Liver (tissue), 9 donors: ENCODE results near the gene GBE1. TPM values are rescaled to one million over a fixed set of nuclear protein-coding genes. Genes with fewer than 3 reads are reported as not detected.

Experiments used
- DNase-seq: peaks from one replicate; pipeline ENCODE4 v3.0.0-alpha.2; 2017; ENCODE audit warnings: low spot score
- H3K27ac ChIP-seq, 2 donors: one replicate each; pipeline ENCODE4 v1.7.0; 2013; ENCODE audit warnings: inconsistent platforms in 2 of 2, low read length in 2 of 2, control low read depth in 1 of 2, low read depth in 1 of 2, mild to moderate bottlenecking in 1 of 2
- H3K27me3 ChIP-seq, 4 donors: one replicate each; pipeline versions ENCODE4 v1.6.1 to v1.7.0; 2013; ENCODE audit warnings: low read length in 3 of 4, inconsistent platforms in 1 of 4, mild to moderate bottlenecking in 1 of 4, moderate library complexity in 1 of 4; ENCODE audit not compliant: control insufficient read depth in 4 of 4, insufficient read depth in 4 of 4
- H3K36me3 ChIP-seq, 4 donors: one replicate each; pipeline versions ENCODE4 v1.6.1 to v1.7.0; 2013; ENCODE audit warnings: low read length in 3 of 4, mild to moderate bottlenecking in 3 of 4, low read depth in 1 of 4, moderate library complexity in 1 of 4; ENCODE audit not compliant: control insufficient read depth in 4 of 4, insufficient read depth in 3 of 4
- H3K4me1 ChIP-seq, 4 donors: one replicate each; pipeline versions ENCODE4 v1.6.1 to v1.7.0; 2013; ENCODE audit warnings: low read length in 3 of 4, mild to moderate bottlenecking in 3 of 4, moderate library complexity in 1 of 4; ENCODE audit not compliant: control insufficient read depth in 4 of 4, insufficient read depth in 4 of 4
- H3K4me3 ChIP-seq, 3 donors: one replicate each; pipeline versions ENCODE4 v1.6.1 to v1.7.0; 2013; ENCODE audit warnings: low read length in 3 of 3, control low read depth in 1 of 3, low read depth in 1 of 3, mild to moderate bottlenecking in 1 of 3
- H3K9ac ChIP-seq, 2 donors: one replicate each; pipeline ENCODE4 v1.7.0; 2013; ENCODE audit warnings: low read length in 2 of 2, mild to moderate bottlenecking in 2 of 2, moderate library complexity in 2 of 2, control low read depth in 1 of 2, low read depth in 1 of 2
- H3K9me3 ChIP-seq, 4 donors: one replicate each; pipeline versions ENCODE4 v1.6.1 to v1.7.0; 2013; ENCODE audit warnings: low read length in 3 of 4; ENCODE audit not compliant: control insufficient read depth in 4 of 4
- ATF3 ChIP-seq: IDR thresholded peaks from 2 replicates; pipeline ENCODE4 v1.6.1; 2016; ENCODE audit warnings: antibody characterized with exemption
- CTCF ChIP-seq: fragments of 150-350 bp; IDR thresholded peaks from 2 replicates; pipeline ENCODE4 v1.5.1; 2017; ENCODE audit warnings: improper control_type of control experiment, low read depth, low read length; ENCODE audit not compliant: missing input control
- EGR1 ChIP-seq, 2 donors: IDR thresholded peaks; 2 replicates each; pipeline ENCODE4 v1.6.1; 2016 to 2018; ENCODE audit warnings: antibody characterized with exemption in 2 of 2, low read depth in 2 of 2
- FOXA1 ChIP-seq: IDR thresholded peaks from 2 replicates; pipeline ENCODE4 v1.6.1; 2016; ENCODE audit warnings: antibody characterized with exemption
- FOXA2 ChIP-seq: IDR thresholded peaks from 2 replicates; pipeline ENCODE4 v1.6.1; 2016; ENCODE audit warnings: antibody characterized with exemption
- GABPA ChIP-seq, 2 donors: IDR thresholded peaks in 1 of 2; conservative IDR thresholded peaks in 1 of 2; 2 replicates each; pipeline ENCODE4 v1.6.1; 2016; ENCODE audit warnings: antibody characterized with exemption in 2 of 2, mild to moderate bottlenecking in 1 of 2, moderate library complexity in 1 of 2
- HNF4A ChIP-seq, 2 donors: conservative IDR thresholded peaks; 2 replicates each; pipeline ENCODE4 v1.6.1; 2016; ENCODE audit warnings: antibody characterized with exemption in 2 of 2, mild to moderate bottlenecking in 2 of 2
- HNF4G ChIP-seq: IDR thresholded peaks from 2 replicates; pipeline ENCODE4 v1.6.1; 2016; ENCODE audit warnings: antibody characterized with exemption
- JUND ChIP-seq, 2 donors: IDR thresholded peaks; 2 replicates each; pipeline ENCODE4 v1.6.1; 2016; ENCODE audit warnings: antibody characterized with exemption in 2 of 2
- MAX ChIP-seq: IDR thresholded peaks from 2 replicates; pipeline ENCODE4 v1.6.1; 2016; ENCODE audit warnings: antibody characterized with exemption
- NR2F2 ChIP-seq: IDR thresholded peaks from 2 replicates; pipeline ENCODE4 v1.6.1; 2016; ENCODE audit warnings: antibody characterized with exemption
- RAD21 ChIP-seq, 2 donors: IDR thresholded peaks; 2 replicates each; pipeline ENCODE4 v1.6.1; 2016; ENCODE audit warnings: antibody characterized with exemption in 2 of 2, mild to moderate bottlenecking in 2 of 2
- REST ChIP-seq: IDR thresholded peaks from 2 replicates; pipeline ENCODE4 v1.6.1; 2016; ENCODE audit warnings: antibody characterized with exemption, mild to moderate bottlenecking
- RXRA ChIP-seq, 2 donors: IDR thresholded peaks; 2 replicates each; pipeline ENCODE4 v1.6.1; 2017 to 2018; ENCODE audit warnings: antibody characterized with exemption in 2 of 2, mild to moderate bottlenecking in 1 of 2
- SP1 ChIP-seq: IDR thresholded peaks from 2 replicates; pipeline ENCODE4 v1.6.1; 2018; ENCODE audit warnings: antibody characterized with exemption, mild to moderate bottlenecking
- TAF1 ChIP-seq: conservative IDR thresholded peaks from 2 replicates; pipeline ENCODE4 v1.6.1; 2016; ENCODE audit warnings: antibody characterized with exemption, mild to moderate bottlenecking
- YY1 ChIP-seq: IDR thresholded peaks from 2 replicates; pipeline ENCODE4 v1.6.1; 2016; ENCODE audit warnings: antibody characterized with exemption, mild to moderate bottlenecking
- ZBTB33 ChIP-seq: IDR thresholded peaks from 2 replicates; pipeline ENCODE4 v1.6.1; 2016; ENCODE audit warnings: antibody characterized with exemption
- WGBS: extraction: QIAGEN DNeasy Blood & Tissue Kit; methylation state at CpG from one replicate; pipeline ENCODE4 v1.1.7; 2013; 5-methylcytosine and 5-hydroxymethylcytosine counted together
- polyA plus RNA-seq, 2 donors: library from polyadenylated mRNA; stranded (reverse) in 1 of 2; unstranded in 1 of 2; fragments of 200-250 nt in 1 of 2; fragments of >200 nt in 1 of 2; fragmentation: Nextera tagmentation in 1 of 2; extraction: Ambion mirVana in 1 of 2; gene quantifications; one replicate each; pipeline versions ENCODE4 v1.2.1 to v1.2.3, GENCODE V29; 2013 to 2015
- total RNA-seq, 2 donors: library from RNA; depleted of rRNA; stranded (reverse); fragments of >200 nt; gene quantifications; one replicate each; pipeline ENCODE4 v1.2.3, GENCODE V29; 2014
- donor health status: healthy.
- donor health status: healthy.
- donor health status: healthy.
- donor health status: healthy.
- donor health status: healthy.

GBE1 gene
- total and polyA plus RNA-seq, 4 donors = 22.5 to 95.6 (median 25.8) TPM

- Histone ChIP-seq H3K4me1 (peaks cover 2 to 19% (median 12%) of the 10 kb centered on the region in 4 donors), H3K9ac (no peak overlapping the region), H3K9me3 (no peaks in the 10 kb centered on the region), H3K27ac (no peak overlapping the region), H3K4me3 (no peak overlapping the region), H3K36me3 (no peaks in the 10 kb centered on the region), H3K27me3 (no peaks in the 10 kb centered on the region)
- DNase-seq = no peak
- 95% methylated on average over 4 of the region's 4 CpGs for WGBS
- TF ChIP-seq ZBTB33 (no peak), MAX (no peak), RAD21 (IDR thresholded peaks at IDR 0.05) (no peak), GABPA (IDR thresholded peaks at IDR 0.05 in 1 of 2, conservative IDR thresholded peaks at IDR 0.05 in 1 of 2) (no peak), ATF3 (no peak), FOXA1 (no peak), JUND (IDR thresholded peaks at IDR 0.05) (no peak), SP1 (no peak), NR2F2 (no peak), RXRA (IDR thresholded peaks at IDR 0.05) (no peak), TAF1 (no peak), EGR1 (IDR thresholded peaks at IDR 0.05; ENCODE audit: low read depth in 2 of 2) (no peak), YY1 (no peak), HNF4G (no peak), HNF4A (conservative IDR thresholded peaks at IDR 0.05) (no peak), REST (no peak), CTCF (no peak), FOXA2 (no peak)
Measured at GRCh38 chr3:81732642-81733041, 28.8 kb downstream of the GBE1 start.
